Measurements from ENCODE around the gene HSDL1. TPM values are rescaled to one million over a fixed set of nuclear protein-coding genes. Genes with fewer than 3 reads are reported as not detected.
A peak's percentile ranks its signal among the peaks of the same experiment; 100 is the strongest.

Gene HSDL1
- total and polyA plus RNA-seq, 2 of the 8 experiments (the other 6 are each of a cell fraction or from before 2014, with no cell fraction given) = 25.0 to 55.7 TPM

GRCh38 chr16:84080378-84080777 is 64.6 kb downstream of the HSDL1 start:
- Histone ChIP-seq H2BK120ac (replicated peaks; ENCODE audit: low read depth, low read length) (no peak overlapping the region), H3K79me2 (ENCODE audit: control insufficient read depth in 1 of 2, insufficient read depth in 2 of 2, low read length in 2 of 2) (peaks cover 0 to 8% of the 10 kb centered on the region in 2 experiments; a peak in 2 of 4 replicates), H2BK12ac (ENCODE audit: low read depth, low read length) (no peak overlapping the region), H2BK20ac (ENCODE audit: low read length) (no peak overlapping the region), H4K91ac (replicated peaks; ENCODE audit: insufficient read length, low read length) (no peak overlapping the region), H3K9ac (replicated peaks in 1 of 4; ENCODE audit: extremely low read depth in 1 of 4, low read depth in 3 of 4, low read length in 3 of 4) (0 out of 7 replicates have a peak overlapping the region, but pooled peaks of 1 of the 4 experiments have one; percentile 3), H2AFZ (ENCODE audit: low read length) (no peak overlapping the region), H3K9me3 (ENCODE audit: insufficient read depth in 2 of 2, low read depth in 1 of 2, low read length in 1 of 2) (no peaks in the 10 kb centered on the region), H3K4ac (replicated peaks; ENCODE audit: insufficient read length, low read depth, low read length) (no peak overlapping the region), H2BK15ac (ENCODE audit: low read length) (no peak overlapping the region), H2BK5ac (ENCODE audit: low read depth, low read length) (no peak overlapping the region), H3K4me3 (ENCODE audit: extremely low read depth in 1 of 4, insufficient read depth in 2 of 4, low read depth in 3 of 4, low read length in 4 of 4) (no peak overlapping the region), H3K23me2 (ENCODE audit: low read depth, low read length) (no peaks in the 10 kb centered on the region), H3K79me1 (ENCODE audit: low read depth, low read length) (no peaks in the 10 kb centered on the region; the same call in 1 of the 2 replicates), H4K5ac (ENCODE audit: insufficient read length, low read depth, low read length) (no peak overlapping the region), H3K27ac (ENCODE audit: low read depth, low read length) (no peak overlapping the region), H3K4me1 (replicated peaks in 1 of 4; ENCODE audit: control insufficient read depth in 3 of 4, insufficient read depth in 4 of 4, low read length in 3 of 4) (no peaks in the 10 kb centered on the region), H4K8ac (ENCODE audit: extremely low read depth, insufficient read depth, low read length) (no peak overlapping the region), H3K4me2 (ENCODE audit: insufficient read depth in 1 of 2, low read depth in 2 of 2, low read length in 2 of 2) (no peak overlapping the region), H3K18ac (ENCODE audit: extremely low read depth, low read length) (no peak overlapping the region), H3K36me3 (ENCODE audit: control insufficient read depth in 2 of 4, insufficient read depth in 4 of 4, low read length in 3 of 4) (peaks cover 10 to 26% (median 18%) of the 10 kb centered on the region in 4 experiments; a peak in 7 of 8 replicates), H3K14ac (ENCODE audit: insufficient read length) (no peak overlapping the region), H3K27me3 (replicated peaks in 1 of 4; ENCODE audit: control insufficient read depth in 3 of 4, extremely low read depth in 1 of 4, insufficient read depth in 3 of 4, low read length in 3 of 4) (no peaks in the 10 kb centered on the region), H3K56ac (replicated peaks; ENCODE audit: insufficient read length, low read depth, low read length) (no peak overlapping the region), H4K20me1 (replicated peaks in 1 of 2; ENCODE audit: control insufficient read depth in 1 of 2, insufficient read depth in 2 of 2, low read length in 2 of 2) (peaks cover 0 to 4% of the 10 kb centered on the region in 2 experiments), H3K23ac (ENCODE audit: insufficient read length) (no peak overlapping the region), H2AK5ac (ENCODE audit: low read depth, low read length) (no peak overlapping the region)
- POLR2A ChIA-PET (ENCODE audit: partially characterized antibody) = interaction anchor here (0.6 kb wide), 1 partner anchor 28 kb away, joined by 3 read pairs; no protein-coding TSS in a partner anchor
- no peak for TF ChIP-seq SUZ12 (IDR thresholded peaks at IDR 0.05; ENCODE audit: low read length)
- FAIRE-seq = no peak
- WGBS, 2 experiments (ENCODE audit: extremely low coverage in 1 of 2, insufficient coverage in 1 of 2, insufficient read length in 1 of 2, insufficient replicate concordance in 2 of 2, low coverage in 1 of 2, low lambda C conversion rate in 2 of 2, missing lambda C conversion rate in 1 of 2) = 86% methylated on average over 8 of the region's 8 CpGs; no CpG with 5 or more reads in 1 of the 2 experiments
- CTCF ChIA-PET (ENCODE audit: partially characterized antibody) = interaction anchor here (1.0 to 2.0 kb wide), 3 partner anchors 11 to 20 kb away, joined by 3 to 9 read pairs (median 4); no protein-coding TSS in a partner anchor
- no peak for DNase-seq (ENCODE audit: low read depth in 1 of 2, low spot score in 2 of 2)
